GM18499 (cell line): ENCODE data around the gene CLIP2.
"Not testable (repeated sequence)": the region's sequence is repeated elsewhere in the genome, so short reads cannot be mapped to it uniquely, and the experiment has no call there.

Source experiments
- ATAC-seq: cut with Tn5 transposase; IDR thresholded peaks from one replicate; pipeline ENCODE4 v1.9.1; 2021; ENCODE audit warnings: moderate number of reproducible peaks; ENCODE audit not compliant: insufficient read depth, unreplicated experiment

Gene CLIP2

GRCh38 chr7:74325210-74325565 lies 36.0 kb downstream of the CLIP2 start:
- ATAC-seq, result no peak

- no peak for ATAC-seq
Observed at GRCh38 chr7:74329225-74329624, 40.0 kb downstream of the CLIP2 start.

GRCh38 chr7:74332373-74333176 lies 43.4 kb downstream of the CLIP2 start:
- no peak for ATAC-seq

GRCh38 chr7:74334030-74334429 lies 44.8 kb downstream of the CLIP2 start:
- no peak for ATAC-seq

- ATAC-seq, result no peak
Observed at GRCh38 chr7:74337926-74338325, 48.7 kb downstream of the CLIP2 start.

GRCh38 chr7:74338366-74339108 lies 49.3 kb downstream of the CLIP2 start:
- no peak for ATAC-seq

GRCh38 chr7:74339648-74340047 lies 50.4 kb downstream of the CLIP2 start:
- ATAC-seq, result not testable (repeated sequence)

- ATAC-seq, result no peak
Observed at GRCh38 chr7:74343281-74344131, 54.3 kb downstream of the CLIP2 start.

- no peak for ATAC-seq
Observed at GRCh38 chr7:74344132-74344496, 54.9 kb downstream of the CLIP2 start.

GRCh38 chr7:74344786-74345185 lies 55.6 kb downstream of the CLIP2 start:
- no peak for ATAC-seq

- no peak for ATAC-seq
Observed at GRCh38 chr7:74345970-74346369, 56.8 kb downstream of the CLIP2 start.

GRCh38 chr7:74349621-74350020 lies 60.4 kb downstream of the CLIP2 start:
- no peak for ATAC-seq

- no peak for ATAC-seq
Observed at GRCh38 chr7:74350751-74351150, 61.5 kb downstream of the CLIP2 start.

- ATAC-seq, result no peak
Observed at GRCh38 chr7:74351836-74352235, 62.6 kb downstream of the CLIP2 start.

- ATAC-seq, result not testable (repeated sequence)
Observed at GRCh38 chr7:74352551-74353138, 63.4 kb downstream of the CLIP2 start.

- ATAC-seq, result no peak
Observed at GRCh38 chr7:74354009-74354408, 64.8 kb downstream of the CLIP2 start.

GRCh38 chr7:74355091-74355490 lies 65.9 kb downstream of the CLIP2 start:
- ATAC-seq, result no peak

- ATAC-seq, result no peak
Observed at GRCh38 chr7:74356589-74357315, 67.5 kb downstream of the CLIP2 start.

- ATAC-seq, result no peak
Observed at GRCh38 chr7:74360008-74360407, 70.8 kb downstream of the CLIP2 start.

- ATAC-seq, result no peak
Observed at GRCh38 chr7:74362266-74362665, 73.1 kb downstream of the CLIP2 start.
